HG03025 (cell line): ENCODE data around the gene PM20D2.

Source experiments
- ATAC-seq: cut with Tn5 transposase; IDR thresholded peaks from one replicate; pipeline ENCODE4 v1.9.1; 2021; ENCODE audit warnings: mild to moderate bottlenecking, moderate library complexity; ENCODE audit not compliant: unreplicated experiment, low FRiP score

PM20D2 gene

GRCh38 chr6:89144354-89144906 lies 1.4 kb upstream of the PM20D2 start:
- no peak for ATAC-seq

GRCh38 chr6:89145091-89145955 lies 532 bp upstream of the PM20D2 start:
- ATAC-seq = peak; percentile 63

- ATAC-seq = no peak
Observed at GRCh38 chr6:89146718-89147700, 1.2 kb downstream of the PM20D2 start.

GRCh38 chr6:89148016-89148750 lies 2.3 kb downstream of the PM20D2 start:
- ATAC-seq = no peak

GRCh38 chr6:89154131-89154530 lies 8.3 kb downstream of the PM20D2 start:
- no peak for ATAC-seq

GRCh38 chr6:89160331-89161092 lies 14.7 kb downstream of the PM20D2 start:
- ATAC-seq = no peak

- ATAC-seq = no peak
Observed at GRCh38 chr6:89161326-89162046, 15.6 kb downstream of the PM20D2 start.

- no peak for ATAC-seq
Observed at GRCh38 chr6:89162047-89162371, 16.2 kb downstream of the PM20D2 start.

- no peak for ATAC-seq
Observed at GRCh38 chr6:89172131-89172530, 26.3 kb downstream of the PM20D2 start.

GRCh38 chr6:89173634-89174033 lies 27.8 kb downstream of the PM20D2 start:
- ATAC-seq = no peak

GRCh38 chr6:89180112-89180511 lies 34.3 kb downstream of the PM20D2 start:
- ATAC-seq = no peak

GRCh38 chr6:89180971-89181370 lies 35.1 kb downstream of the PM20D2 start:
- ATAC-seq = no peak

GRCh38 chr6:89183294-89183693 lies 37.4 kb downstream of the PM20D2 start:
- ATAC-seq = no peak

- no peak for ATAC-seq
Observed at GRCh38 chr6:89184344-89184743, 38.5 kb downstream of the PM20D2 start.

GRCh38 chr6:89186762-89187161 lies 40.9 kb downstream of the PM20D2 start:
- ATAC-seq = no peak

GRCh38 chr6:89187504-89187903 lies 41.6 kb downstream of the PM20D2 start:
- ATAC-seq = no peak

- no peak for ATAC-seq
Observed at GRCh38 chr6:89190741-89191140, 44.9 kb downstream of the PM20D2 start.

GRCh38 chr6:89194559-89194958 lies 48.7 kb downstream of the PM20D2 start:
- ATAC-seq = no peak

GRCh38 chr6:89197141-89197540 lies 51.3 kb downstream of the PM20D2 start:
- ATAC-seq = no peak
